HG03565 (cell line): ENCODE results near the gene MYH8.

Experiments
- ATAC-seq: cut with Tn5 transposase; IDR thresholded peaks from one replicate; pipeline ENCODE4 v1.9.1; 2021; ENCODE audit warnings: mild to moderate bottlenecking, moderate library complexity; ENCODE audit not compliant: unreplicated experiment

Gene MYH8

GRCh38 chr17:10421900-10422542 lies at the start of gene MYH8:
Gene MYH8, minus strand, starts transcription at chr17:10421950. Its CDS starts 1,723 bp downstream, at chr17:10420227.
- no peak for ATAC-seq

DNA sequence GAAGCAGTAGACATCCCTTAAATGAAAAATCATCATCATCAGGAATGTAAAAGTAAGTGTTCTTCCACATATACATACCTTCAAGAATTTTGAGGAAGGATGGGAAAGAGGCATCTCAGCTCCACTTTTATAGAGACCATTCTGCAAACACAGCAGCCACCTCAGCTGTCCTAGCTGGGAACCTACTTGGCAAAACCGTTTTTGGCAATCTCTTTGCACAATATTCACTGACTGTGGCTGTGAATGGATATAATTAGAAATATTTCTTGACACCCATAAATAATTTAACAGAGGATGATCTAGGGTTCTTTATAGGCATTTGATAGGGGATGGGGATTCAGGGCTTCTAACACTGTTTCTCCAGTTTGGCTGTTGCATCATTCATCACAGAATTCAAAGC lies 47.7 kb upstream of the MYH8 start, which contains the start of gene MYH4:
TSS of gene MYH4 (minus strand) at position 101 of the 400 bp plus-strand sequence. CDS start 2,814 bp downstream, outside the sequence.
- no peak for ATAC-seq

DNA sequence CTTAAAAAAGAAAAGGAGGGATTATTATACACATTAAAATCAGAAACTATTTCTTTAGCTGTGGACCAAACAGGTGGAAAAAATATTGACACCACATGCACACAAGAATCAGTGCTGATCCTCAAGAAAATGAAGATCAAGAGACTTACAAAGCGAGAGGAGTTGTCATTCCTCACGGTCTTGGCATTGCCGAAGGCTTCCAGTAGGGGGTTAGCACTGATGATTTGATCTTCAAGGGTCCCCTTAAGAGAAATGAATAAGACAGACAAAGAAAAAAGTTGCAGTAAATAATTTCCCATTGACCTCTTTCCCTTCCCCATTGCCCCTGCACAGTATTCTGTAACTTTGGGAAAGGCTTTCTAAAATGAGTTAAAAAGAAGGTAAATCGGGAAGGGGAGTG lies 41.7 kb upstream of the MYH8 start:
- ATAC-seq, result no peak

DNA sequence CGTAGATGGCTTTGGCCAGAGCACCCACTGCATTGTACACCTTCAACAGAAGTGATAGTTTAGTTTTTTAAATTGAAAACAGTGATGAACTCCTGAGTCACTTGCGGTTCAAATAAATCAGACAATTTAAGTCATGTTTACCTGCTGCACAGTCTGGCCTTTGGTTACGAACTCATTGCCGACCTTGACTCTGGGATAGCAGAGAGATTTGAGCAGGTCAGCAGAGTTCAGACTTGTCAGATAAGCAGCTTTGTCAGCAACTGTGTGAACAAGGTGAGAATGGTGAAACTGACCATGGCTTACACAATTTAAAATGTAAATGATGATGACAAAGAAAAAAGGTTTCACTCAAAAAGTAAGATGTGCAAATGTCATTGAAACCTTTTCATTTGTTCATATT lies 38.3 kb upstream of the MYH8 start:
- no peak for ATAC-seq

DNA sequence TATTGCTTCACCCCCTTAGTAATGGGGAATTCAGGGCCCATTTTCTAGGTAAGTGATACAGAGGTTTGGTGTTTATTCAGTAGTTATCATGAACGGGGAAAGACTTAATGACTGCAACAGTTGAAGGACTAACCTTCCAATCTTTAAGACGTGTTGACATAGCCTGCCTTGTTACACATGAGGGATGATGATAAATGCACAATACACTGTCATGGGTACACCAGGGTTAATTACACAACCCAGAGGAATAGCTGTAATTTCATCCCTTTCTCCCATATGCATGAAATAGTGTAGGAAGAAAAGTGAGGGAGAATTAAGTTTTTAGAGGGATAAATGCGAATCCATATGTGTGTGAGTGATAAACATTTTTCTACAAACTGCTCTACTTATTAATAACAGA lies 37.0 kb upstream of the MYH8 start:
- ATAC-seq, result no peak

- ATAC-seq, result no peak
Observed at GRCh38 chr17:10457952-10458351, 36.2 kb upstream of the MYH8 start.

- no peak for ATAC-seq
Observed at GRCh38 chr17:10447026-10447931, 25.5 kb upstream of the MYH8 start.

- ATAC-seq, result no peak
Observed at GRCh38 chr17:10439816-10440215, 18.1 kb upstream of the MYH8 start.

DNA sequence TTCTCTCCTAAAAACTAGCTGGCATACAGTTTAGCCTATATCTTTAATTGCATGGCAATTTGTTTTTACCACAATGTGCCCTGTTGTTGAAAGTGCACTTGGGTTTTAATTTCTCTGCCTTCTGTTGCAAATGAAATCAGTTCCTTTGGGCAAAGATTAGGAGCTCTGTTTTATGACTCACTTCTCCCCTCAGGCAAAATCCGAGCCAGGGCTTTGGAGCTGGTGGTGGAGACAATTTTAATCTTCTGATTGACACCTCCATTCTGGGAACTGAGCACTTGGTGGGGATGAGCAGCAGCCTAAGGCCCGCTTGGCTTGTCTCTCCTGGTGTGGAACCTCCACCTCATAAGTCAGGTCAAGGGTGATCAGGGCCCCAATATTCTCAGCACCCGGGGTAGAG lies 13.3 kb upstream of the MYH8 start:
- no peak for ATAC-seq

GRCh38 chr17:10429421-10430045 lies 7.8 kb upstream of the MYH8 start:
- no peak for ATAC-seq

GRCh38 chr17:10428781-10429180 lies 7.0 kb upstream of the MYH8 start:
- no peak for ATAC-seq

- no peak for ATAC-seq
Observed at GRCh38 chr17:10421211-10421610, 539 bp downstream of the MYH8 start.

DNA sequence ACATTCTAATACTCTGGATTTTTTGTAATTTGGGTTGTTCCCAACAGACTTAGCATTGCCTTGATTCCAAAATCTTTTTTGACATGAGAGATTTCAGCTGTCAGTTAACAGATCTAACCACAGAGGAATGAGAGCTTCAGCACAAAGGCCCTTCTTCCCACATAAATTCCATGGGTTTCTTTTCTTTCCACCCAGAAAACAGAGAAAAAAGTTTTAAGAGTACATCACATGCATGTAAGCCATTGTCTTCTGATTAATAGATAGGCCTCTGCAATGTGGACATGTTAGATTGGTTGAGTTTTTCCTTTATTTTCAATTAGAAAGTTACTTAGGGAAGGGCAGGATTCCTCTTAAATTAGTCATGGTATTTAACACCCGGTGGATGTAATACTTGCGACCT lies 939 bp downstream of the MYH8 start:
- ATAC-seq, result no peak

DNA sequence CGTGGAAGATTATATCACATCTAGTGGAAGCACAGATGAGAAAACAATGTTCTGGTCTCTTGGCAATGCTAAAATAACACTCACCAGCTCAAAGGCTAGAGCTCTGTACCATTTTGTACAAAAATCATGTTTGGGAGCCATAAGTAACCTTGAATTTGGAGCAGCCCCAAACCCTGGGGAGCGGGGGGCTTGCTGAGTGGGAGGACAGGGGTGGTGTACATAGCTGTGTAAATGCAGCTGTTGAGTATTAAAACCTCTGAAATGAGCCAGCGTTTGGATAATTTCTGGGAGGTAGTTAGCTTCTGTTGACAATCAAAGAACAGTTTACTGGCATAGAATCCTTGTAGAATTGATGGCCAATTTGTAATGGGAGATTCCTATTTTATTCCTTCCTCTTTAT lies 4.3 kb downstream of the MYH8 start:
- no peak for ATAC-seq

DNA sequence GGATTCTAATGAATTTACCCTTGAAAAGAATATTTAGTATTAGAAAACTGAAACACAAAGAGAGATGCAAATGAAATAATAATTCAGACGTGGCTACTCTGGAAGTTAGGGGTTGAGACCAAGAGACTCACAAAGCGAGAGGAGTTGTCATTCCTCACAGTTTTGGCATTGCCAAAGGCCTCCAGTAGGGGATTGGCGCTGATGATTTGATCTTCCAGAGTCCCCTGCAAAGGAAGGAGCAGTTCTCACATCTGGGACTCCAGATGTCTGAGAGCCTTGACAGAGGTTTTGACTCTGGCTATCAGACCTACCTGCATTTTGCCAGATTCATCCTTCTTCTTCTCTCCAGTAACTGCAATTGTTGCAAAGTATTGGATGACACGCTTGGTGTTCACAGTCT lies 6.6 kb downstream of the MYH8 start:
- no peak for ATAC-seq

DNA sequence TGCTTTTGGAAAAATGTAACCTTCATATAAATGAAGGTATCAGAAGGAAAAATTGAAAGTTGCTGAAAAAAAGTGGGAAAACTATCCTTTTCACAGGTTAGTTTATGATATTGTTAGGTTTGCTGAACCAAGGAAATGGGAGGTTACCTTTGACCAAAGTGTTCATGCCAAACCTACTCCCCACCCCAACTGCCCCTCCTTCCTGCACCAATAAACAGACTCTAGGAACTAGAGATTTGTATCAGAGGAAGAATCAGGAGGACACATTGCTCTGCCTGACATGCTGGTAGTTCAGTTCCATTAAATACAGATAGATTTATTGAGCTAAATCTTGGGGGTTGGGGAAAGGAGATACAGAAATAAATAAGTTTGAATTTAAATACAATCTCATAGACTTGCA lies 18.2 kb downstream of the MYH8 start:
- ATAC-seq, result no peak

- no peak for ATAC-seq
Observed at GRCh38 chr17:10398352-10398751, 23.4 kb downstream of the MYH8 start.

GRCh38 chr17:10396524-10397163 lies 25.1 kb downstream of the MYH8 start:
- ATAC-seq, result no peak

DNA sequence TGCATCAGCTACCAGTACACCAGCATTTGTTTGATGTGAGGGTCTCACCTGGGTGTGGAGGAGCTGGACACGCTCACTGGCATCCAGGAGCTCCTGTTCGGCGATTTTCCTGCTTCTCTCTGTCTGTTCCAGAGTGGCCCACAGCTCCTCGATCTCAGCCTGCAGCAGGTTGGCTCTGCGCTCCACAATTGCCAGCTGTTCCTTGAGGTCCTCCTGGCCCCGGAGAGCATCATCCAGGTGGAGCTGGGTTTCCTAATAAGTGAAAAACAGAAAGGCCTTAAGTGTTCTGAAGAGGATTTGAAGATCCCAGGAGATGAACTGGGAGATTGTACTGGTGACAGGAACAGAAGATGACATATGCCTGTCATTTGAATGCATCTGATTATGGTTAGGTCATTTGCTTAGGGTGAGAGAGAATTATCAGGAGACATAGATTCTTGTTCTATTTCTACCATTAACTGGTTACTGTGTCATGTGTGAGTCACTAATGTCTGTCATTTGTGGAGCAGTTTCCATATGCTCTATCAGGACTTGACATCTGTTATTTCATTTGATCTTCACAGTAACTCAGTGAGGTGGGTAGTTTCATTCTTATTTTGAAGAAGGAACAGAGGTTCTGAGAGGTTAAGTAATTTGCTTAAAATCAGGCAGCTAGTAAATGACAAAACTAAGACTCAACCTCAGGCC lies 27.4 kb downstream of the MYH8 start:
- ATAC-seq, result peak; percentile 80

- no peak for ATAC-seq
Observed at GRCh38 chr17:10392880-10393279, 28.9 kb downstream of the MYH8 start.

DNA sequence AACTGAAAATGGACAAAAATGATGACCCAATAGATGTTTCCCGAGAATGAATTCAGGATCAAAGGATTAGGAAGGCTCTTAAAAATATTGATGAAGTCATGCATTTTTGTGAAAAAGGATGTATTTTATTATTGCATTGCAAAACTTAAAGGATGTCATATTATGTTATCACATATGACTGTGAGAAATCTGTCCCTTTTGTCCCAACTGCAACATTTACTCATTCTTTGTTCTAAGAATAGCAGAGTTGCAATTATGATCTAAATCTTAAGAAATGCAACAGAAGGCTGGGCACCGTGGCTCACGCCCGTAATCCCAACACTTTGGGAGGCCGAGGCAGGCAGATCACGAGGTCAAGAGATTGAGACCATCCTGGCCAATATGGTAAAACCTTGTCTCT lies 35.9 kb downstream of the MYH8 start:
- no peak for ATAC-seq
